HepG2 (cell line): Measurements from ENCODE around the gene LITAFD. TPM values are rescaled to one million over a fixed set of nuclear protein-coding genes. Genes with fewer than 3 reads are reported as not detected.
A peak's percentile ranks its signal among the peaks of the same experiment; 100 is the strongest.

ENCODE experiments used
- ARID2 ChIP-seq: sonication (generic); formaldehyde crosslinking; IDR thresholded peaks from 2 replicates; pipeline ENCODE4 v1.8.1; 2022; ENCODE audit warnings: mild to moderate bottlenecking, missing genetic modification reagents, borderline replicate concordance
- CHD4 ChIP-seq: fragments of 200-600 bp; sonication (generic); IDR thresholded peaks from 2 replicates; pipeline ENCODE4 v1.7.0; 2017; ENCODE audit warnings: mild to moderate bottlenecking, low read length, borderline replicate concordance
- FOXK1 ChIP-seq: sonication (generic); formaldehyde crosslinking; IDR thresholded peaks from 2 replicates; pipeline ENCODE4 v1.4.0; 2020; ENCODE audit warnings: low read depth, missing genetic modification reagents, borderline replicate concordance
- HMGA1 ChIP-seq: sonication (generic); formaldehyde crosslinking; conservative IDR thresholded peaks from 2 replicates; pipeline ENCODE4 v1.4.0; 2020; ENCODE audit warnings: missing genetic modification reagents
- TGIF2 ChIP-seq: IDR thresholded peaks from 2 replicates; pipeline ENCODE4 v1.6.1; 2016; ENCODE audit warnings: control low read depth, missing compliant biosample characterization
- ZNF605 ChIP-seq: sonication (generic); formaldehyde crosslinking; IDR thresholded peaks from 2 replicates; pipeline ENCODE4 v1.8.0; 2022; ENCODE audit warnings: mild to moderate bottlenecking, missing genetic modification reagents
- ZNF746 ChIP-seq: sonication (generic); formaldehyde crosslinking; IDR thresholded peaks from 2 replicates; pipeline ENCODE4 v1.8.0; 2022; ENCODE audit warnings: mild to moderate bottlenecking, missing genetic modification reagents
- polyA plus RNA-seq, 8 experiments: library from polyadenylated mRNA; depleted of rRNA in 3 of 8; stranded (reverse) in 7 of 8; unstranded in 1 of 8; fragments of >200 nt; fragmentation: Illumina TruSeq in 4 of 8; extraction: Trizol in 4 of 8; gene quantifications; 2 replicates each; pipeline versions ENCODE4 v1.2.1 to v1.2.3, GENCODE V29; 2011 to 2016; ENCODE audit warnings: low read depth in 4 of 8, missing spikeins in 1 of 8, mixed read lengths in 1 of 8; ENCODE audit not compliant: insufficient read depth in 1 of 8
- total RNA-seq, 5 experiments: library from RNA; depleted of rRNA; stranded (reverse); fragments of >200 nt; fragmentation: Illumina TruSeq; extraction: Trizol; gene quantifications; 2 replicates each; pipeline ENCODE4 v1.2.3, GENCODE V29; 2016; ENCODE audit warnings: low read depth in 1 of 5
- TF ChIP-seq, protein P1 (sequence below): sonication (generic); formaldehyde crosslinking; IDR thresholded peaks from 2 replicates; pipeline ENCODE4 v1.4.0; 2020; ENCODE audit warnings: missing genetic modification reagents
- TF ChIP-seq, protein P2 (sequence below): IDR thresholded peaks from 2 replicates; pipeline ENCODE4 v1.4.0; 2020; ENCODE audit warnings: mild to moderate bottlenecking, missing genetic modification reagents
- TF ChIP-seq, protein P3 (sequence below): fragments of 450-650 bp; IDR thresholded peaks from 2 replicates; pipeline ENCODE4 v1.6.1; 2016
- TF ChIP-seq, protein P4 (sequence below): IDR thresholded peaks from 2 replicates; pipeline ENCODE4 v1.6.1; 2012; ENCODE audit warnings: inconsistent platforms
- TF ChIP-seq, protein P5 (sequence below): sonication (generic); formaldehyde crosslinking; IDR thresholded peaks from 2 replicates; pipeline ENCODE4 v1.4.0; 2020; ENCODE audit warnings: missing genetic modification reagents

The LITAFD gene
- total and polyA plus RNA-seq, 2 of the 13 experiments (the other 11 are each of a cell fraction or from before 2014, with no cell fraction given): not detected

DNA sequence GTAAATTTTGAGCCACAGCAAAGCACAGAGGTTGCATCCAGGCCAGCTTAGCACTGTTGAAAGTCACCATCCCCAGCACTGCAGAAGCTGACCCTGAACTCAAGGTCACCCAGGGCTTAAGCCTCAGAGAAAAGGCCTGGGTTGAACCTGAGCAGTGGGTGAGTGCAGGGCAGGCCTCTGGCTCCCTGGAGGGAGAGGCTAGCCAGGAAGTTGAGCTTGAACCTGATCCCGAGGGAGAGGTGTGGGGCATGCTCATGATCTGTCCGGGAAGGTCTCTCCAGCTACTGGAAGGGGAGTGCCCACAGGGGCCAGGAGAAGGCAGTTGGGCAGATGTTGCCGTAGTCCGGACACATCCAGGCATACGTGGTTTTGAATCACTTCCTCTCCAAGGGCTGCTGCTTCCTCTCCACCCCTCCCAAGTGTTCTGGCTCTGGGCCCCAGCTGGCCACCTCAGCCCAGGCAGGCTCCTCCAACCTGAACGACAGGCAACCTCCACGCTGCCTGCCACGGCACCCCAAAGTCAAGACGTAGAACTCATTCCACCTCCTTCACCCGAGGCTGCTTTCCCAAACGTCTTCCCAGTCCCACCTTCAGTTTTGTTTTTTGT, 31.8 kb upstream of the LITAFD start (continued):
- TF ChIP-seq, protein P1, sequence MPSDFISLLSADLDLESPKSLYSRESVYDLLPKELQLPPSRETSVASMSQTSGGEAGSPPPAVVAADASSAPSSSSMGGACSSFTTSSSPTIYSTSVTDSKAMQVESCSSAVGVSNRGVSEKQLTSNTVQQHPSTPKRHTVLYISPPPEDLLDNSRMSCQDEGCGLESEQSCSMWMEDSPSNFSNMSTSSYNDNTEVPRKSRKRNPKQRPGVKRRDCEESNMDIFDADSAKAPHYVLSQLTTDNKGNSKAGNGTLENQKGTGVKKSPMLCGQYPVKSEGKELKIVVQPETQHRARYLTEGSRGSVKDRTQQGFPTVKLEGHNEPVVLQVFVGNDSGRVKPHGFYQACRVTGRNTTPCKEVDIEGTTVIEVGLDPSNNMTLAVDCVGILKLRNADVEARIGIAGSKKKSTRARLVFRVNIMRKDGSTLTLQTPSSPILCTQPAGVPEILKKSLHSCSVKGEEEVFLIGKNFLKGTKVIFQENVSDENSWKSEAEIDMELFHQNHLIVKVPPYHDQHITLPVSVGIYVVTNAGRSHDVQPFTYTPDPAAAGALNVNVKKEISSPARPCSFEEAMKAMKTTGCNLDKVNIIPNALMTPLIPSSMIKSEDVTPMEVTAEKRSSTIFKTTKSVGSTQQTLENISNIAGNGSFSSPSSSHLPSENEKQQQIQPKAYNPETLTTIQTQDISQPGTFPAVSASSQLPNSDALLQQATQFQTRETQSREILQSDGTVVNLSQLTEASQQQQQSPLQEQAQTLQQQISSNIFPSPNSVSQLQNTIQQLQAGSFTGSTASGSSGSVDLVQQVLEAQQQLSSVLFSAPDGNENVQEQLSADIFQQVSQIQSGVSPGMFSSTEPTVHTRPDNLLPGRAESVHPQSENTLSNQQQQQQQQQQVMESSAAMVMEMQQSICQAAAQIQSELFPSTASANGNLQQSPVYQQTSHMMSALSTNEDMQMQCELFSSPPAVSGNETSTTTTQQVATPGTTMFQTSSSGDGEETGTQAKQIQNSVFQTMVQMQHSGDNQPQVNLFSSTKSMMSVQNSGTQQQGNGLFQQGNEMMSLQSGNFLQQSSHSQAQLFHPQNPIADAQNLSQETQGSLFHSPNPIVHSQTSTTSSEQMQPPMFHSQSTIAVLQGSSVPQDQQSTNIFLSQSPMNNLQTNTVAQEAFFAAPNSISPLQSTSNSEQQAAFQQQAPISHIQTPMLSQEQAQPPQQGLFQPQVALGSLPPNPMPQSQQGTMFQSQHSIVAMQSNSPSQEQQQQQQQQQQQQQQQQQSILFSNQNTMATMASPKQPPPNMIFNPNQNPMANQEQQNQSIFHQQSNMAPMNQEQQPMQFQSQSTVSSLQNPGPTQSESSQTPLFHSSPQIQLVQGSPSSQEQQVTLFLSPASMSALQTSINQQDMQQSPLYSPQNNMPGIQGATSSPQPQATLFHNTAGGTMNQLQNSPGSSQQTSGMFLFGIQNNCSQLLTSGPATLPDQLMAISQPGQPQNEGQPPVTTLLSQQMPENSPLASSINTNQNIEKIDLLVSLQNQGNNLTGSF (CRISPR knock-in tag): no peak; the same call in 1 of the 2 replicates
- TF ChIP-seq, protein P2, sequence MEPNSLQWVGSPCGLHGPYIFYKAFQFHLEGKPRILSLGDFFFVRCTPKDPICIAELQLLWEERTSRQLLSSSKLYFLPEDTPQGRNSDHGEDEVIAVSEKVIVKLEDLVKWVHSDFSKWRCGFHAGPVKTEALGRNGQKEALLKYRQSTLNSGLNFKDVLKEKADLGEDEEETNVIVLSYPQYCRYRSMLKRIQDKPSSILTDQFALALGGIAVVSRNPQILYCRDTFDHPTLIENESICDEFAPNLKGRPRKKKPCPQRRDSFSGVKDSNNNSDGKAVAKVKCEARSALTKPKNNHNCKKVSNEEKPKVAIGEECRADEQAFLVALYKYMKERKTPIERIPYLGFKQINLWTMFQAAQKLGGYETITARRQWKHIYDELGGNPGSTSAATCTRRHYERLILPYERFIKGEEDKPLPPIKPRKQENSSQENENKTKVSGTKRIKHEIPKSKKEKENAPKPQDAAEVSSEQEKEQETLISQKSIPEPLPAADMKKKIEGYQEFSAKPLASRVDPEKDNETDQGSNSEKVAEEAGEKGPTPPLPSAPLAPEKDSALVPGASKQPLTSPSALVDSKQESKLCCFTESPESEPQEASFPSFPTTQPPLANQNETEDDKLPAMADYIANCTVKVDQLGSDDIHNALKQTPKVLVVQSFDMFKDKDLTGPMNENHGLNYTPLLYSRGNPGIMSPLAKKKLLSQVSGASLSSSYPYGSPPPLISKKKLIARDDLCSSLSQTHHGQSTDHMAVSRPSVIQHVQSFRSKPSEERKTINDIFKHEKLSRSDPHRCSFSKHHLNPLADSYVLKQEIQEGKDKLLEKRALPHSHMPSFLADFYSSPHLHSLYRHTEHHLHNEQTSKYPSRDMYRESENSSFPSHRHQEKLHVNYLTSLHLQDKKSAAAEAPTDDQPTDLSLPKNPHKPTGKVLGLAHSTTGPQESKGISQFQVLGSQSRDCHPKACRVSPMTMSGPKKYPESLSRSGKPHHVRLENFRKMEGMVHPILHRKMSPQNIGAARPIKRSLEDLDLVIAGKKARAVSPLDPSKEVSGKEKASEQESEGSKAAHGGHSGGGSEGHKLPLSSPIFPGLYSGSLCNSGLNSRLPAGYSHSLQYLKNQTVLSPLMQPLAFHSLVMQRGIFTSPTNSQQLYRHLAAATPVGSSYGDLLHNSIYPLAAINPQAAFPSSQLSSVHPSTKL (CRISPR knock-in tag): peak; percentile 96
- TF ChIP-seq, protein P3, sequence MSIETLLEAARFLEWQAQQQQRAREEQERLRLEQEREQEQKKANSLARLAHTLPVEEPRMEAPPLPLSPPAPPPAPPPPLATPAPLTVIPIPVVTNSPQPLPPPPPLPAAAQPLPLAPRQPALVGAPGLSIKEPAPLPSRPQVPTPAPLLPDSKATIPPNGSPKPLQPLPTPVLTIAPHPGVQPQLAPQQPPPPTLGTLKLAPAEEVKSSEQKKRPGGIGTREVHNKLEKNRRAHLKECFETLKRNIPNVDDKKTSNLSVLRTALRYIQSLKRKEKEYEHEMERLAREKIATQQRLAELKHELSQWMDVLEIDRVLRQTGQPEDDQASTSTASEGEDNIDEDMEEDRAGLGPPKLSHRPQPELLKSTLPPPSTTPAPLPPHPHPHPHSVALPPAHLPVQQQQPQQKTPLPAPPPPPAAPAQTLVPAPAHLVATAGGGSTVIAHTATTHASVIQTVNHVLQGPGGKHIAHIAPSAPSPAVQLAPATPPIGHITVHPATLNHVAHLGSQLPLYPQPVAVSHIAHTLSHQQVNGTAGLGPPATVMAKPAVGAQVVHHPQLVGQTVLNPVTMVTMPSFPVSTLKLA: no peak
- TF ChIP-seq CHD4 (no peak), TGIF2 (CRISPR knock-in tag) (0 out of 2 replicates have a peak, but pooled peaks have one; percentile 34), FOXK1 (CRISPR knock-in tag) (peak; percentile 68; the same call in 1 of the 2 replicates), ZNF746 (CRISPR knock-in tag) (peak; percentile 84), ARID2 (CRISPR knock-in tag) (peak; percentile 78; the same call in 1 of the 2 replicates), ZNF605 (peak; percentile 82), HMGA1 (no peak)
- TF ChIP-seq, protein P4, sequence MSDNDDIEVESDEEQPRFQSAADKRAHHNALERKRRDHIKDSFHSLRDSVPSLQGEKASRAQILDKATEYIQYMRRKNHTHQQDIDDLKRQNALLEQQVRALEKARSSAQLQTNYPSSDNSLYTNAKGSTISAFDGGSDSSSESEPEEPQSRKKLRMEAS: peak; percentile 42; the same call in 1 of the 2 replicates
- TF ChIP-seq, protein P5, sequence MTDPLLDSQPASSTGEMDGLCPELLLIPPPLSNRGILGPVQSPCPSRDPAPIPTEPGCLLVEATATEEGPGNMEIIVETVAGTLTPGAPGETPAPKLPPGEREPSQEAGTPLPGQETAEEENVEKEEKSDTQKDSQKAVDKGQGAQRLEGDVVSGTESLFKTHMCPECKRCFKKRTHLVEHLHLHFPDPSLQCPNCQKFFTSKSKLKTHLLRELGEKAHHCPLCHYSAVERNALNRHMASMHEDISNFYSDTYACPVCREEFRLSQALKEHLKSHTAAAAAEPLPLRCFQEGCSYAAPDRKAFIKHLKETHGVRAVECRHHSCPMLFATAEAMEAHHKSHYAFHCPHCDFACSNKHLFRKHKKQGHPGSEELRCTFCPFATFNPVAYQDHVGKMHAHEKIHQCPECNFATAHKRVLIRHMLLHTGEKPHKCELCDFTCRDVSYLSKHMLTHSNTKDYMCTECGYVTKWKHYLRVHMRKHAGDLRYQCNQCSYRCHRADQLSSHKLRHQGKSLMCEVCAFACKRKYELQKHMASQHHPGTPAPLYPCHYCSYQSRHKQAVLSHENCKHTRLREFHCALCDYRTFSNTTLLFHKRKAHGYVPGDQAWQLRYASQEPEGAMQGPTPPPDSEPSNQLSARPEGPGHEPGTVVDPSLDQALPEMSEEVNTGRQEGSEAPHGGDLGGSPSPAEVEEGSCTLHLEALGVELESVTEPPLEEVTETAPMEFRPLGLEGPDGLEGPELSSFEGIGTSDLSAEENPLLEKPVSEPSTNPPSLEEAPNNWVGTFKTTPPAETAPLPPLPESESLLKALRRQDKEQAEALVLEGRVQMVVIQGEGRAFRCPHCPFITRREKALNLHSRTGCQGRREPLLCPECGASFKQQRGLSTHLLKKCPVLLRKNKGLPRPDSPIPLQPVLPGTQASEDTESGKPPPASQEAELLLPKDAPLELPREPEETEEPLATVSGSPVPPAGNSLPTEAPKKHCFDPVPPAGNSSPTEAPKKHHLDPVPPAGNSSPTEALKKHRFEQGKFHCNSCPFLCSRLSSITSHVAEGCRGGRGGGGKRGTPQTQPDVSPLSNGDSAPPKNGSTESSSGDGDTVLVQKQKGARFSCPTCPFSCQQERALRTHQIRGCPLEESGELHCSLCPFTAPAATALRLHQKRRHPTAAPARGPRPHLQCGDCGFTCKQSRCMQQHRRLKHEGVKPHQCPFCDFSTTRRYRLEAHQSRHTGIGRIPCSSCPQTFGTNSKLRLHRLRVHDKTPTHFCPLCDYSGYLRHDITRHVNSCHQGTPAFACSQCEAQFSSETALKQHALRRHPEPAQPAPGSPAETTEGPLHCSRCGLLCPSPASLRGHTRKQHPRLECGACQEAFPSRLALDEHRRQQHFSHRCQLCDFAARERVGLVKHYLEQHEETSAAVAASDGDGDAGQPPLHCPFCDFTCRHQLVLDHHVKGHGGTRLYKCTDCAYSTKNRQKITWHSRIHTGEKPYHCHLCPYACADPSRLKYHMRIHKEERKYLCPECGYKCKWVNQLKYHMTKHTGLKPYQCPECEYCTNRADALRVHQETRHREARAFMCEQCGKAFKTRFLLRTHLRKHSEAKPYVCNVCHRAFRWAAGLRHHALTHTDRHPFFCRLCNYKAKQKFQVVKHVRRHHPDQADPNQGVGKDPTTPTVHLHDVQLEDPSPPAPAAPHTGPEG (CRISPR knock-in tag): peak; percentile 81
